Activated naive CD8-positive, alpha-beta T cell treated with anti-CD3 and anti-CD28 coated beads, Interleukin-2, amount 50 U/mL, for 24 hours (primary cell): ENCODE results near the gene RTP3.
A peak's percentile ranks its signal among the peaks of the same experiment; 100 is the strongest.

Experiments used
- ATAC-seq: fragments of 150-1000 bp; cut with Tn5 transposase; one replicate; pipeline ENCODE4 v1.10.0; 2021
- DNase-seq: peaks from one replicate; pipeline ENCODE4 v3.0.0; 2021
- H3K27ac Mint-ChIP-seq: one replicate; pipeline ENCODE4 v1.8.0; 2021; ENCODE audit warnings: mild to moderate bottlenecking, mixed read lengths
- H3K27me3 Mint-ChIP-seq: one replicate; pipeline ENCODE4 v1.8.0; 2021; ENCODE audit warnings: mixed read lengths
- H3K36me3 Mint-ChIP-seq: one replicate; pipeline ENCODE4 v1.8.0; 2021; ENCODE audit warnings: low read depth, mixed read lengths
- H3K4me1 Mint-ChIP-seq: one replicate; pipeline ENCODE4 v1.8.0; 2021; ENCODE audit warnings: mixed read lengths
- H3K4me3 Mint-ChIP-seq: one replicate; pipeline ENCODE4 v1.8.0; 2021; ENCODE audit warnings: mild to moderate bottlenecking, moderate library complexity, mixed read lengths
- H3K9me3 Mint-ChIP-seq: one replicate; pipeline ENCODE4 v1.8.0; 2021; ENCODE audit warnings: mixed read lengths

Gene RTP3

DNA sequence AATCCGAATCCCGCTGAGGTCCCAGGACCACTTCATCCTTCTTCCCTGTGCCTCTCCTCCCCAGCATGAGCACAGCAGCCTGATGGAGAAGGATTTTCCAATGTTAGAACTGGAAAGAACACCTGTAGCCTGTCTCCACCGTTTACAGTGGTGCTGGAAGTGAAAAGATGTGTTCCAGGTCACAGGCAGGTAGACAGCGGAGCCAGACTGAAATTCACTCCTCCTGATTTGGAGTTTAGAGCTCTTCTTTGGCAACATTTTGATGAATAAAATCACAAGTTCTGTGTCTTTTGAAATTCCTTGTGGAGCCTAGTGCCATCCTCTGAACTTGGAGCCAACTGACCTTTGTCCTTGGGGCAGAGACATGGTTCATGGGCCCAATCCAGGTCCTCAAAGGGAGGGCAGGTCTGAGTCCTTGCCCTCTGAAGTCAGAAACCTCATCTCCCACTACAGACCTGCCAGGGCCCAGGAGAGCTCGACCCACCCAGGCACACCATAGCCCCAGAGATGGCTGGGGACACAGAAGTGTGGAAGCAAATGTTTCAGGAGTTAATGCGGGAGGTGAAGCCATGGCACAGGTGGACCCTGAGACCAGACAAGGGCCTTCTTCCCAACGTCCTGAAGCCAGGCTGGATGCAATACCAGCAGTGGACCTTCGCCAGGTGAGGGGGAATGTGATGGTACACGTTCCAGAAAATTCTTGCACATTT is at the start of gene RTP3:
Gene RTP3, plus strand, starts transcription at position 421 of the 710 bp plus-strand sequence. Its CDS starts 87 bp downstream, at position 508.
- Mint-ChIP-seq H3K27ac (no peak within 1 kb of the TSS), H3K27me3 (no peaks in the 10 kb centered on the region), H3K9me3 (no peaks in the 10 kb centered on the region), H3K4me1 (peaks cover 10% of the 10 kb centered on the region), H3K36me3 (no peaks in the 10 kb centered on the region), H3K4me3 (no peak within 1 kb of the TSS)
- no peak for ATAC-seq
- no peak for DNase-seq

DNA sequence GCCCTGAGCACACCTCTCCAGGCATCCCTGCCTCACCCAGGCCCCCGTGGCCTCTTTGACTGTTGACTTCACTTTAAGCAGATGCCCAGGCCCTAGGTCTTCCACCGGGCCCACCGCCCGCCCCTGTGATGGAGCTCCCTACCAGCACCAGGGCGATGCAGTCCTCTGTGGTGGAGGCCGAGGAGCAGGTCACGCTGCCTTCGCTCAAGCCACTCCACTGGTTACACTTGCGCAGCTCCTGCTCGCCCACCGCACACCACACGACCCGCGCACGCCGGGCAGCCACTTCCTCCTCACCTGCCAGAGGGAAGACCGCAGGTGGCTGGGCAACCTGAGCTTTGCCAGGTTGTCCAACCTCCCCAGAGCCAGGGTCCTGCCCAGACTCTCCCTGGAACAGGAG is 49.1 kb upstream of the RTP3 start:
- no peak for DNase-seq
- peaks cover 3% of the 10 kb centered on the region for H3K27me3 Mint-ChIP-seq
- no peaks in the 10 kb centered on the region for H3K36me3 Mint-ChIP-seq
- H3K27ac Mint-ChIP-seq = no peak overlapping the region
- no peaks in the 10 kb centered on the region for H3K4me1 Mint-ChIP-seq
- no peak overlapping the region for H3K4me3 Mint-ChIP-seq
- H3K9me3 Mint-ChIP-seq = no peaks in the 10 kb centered on the region
- ATAC-seq = no peak

DNA sequence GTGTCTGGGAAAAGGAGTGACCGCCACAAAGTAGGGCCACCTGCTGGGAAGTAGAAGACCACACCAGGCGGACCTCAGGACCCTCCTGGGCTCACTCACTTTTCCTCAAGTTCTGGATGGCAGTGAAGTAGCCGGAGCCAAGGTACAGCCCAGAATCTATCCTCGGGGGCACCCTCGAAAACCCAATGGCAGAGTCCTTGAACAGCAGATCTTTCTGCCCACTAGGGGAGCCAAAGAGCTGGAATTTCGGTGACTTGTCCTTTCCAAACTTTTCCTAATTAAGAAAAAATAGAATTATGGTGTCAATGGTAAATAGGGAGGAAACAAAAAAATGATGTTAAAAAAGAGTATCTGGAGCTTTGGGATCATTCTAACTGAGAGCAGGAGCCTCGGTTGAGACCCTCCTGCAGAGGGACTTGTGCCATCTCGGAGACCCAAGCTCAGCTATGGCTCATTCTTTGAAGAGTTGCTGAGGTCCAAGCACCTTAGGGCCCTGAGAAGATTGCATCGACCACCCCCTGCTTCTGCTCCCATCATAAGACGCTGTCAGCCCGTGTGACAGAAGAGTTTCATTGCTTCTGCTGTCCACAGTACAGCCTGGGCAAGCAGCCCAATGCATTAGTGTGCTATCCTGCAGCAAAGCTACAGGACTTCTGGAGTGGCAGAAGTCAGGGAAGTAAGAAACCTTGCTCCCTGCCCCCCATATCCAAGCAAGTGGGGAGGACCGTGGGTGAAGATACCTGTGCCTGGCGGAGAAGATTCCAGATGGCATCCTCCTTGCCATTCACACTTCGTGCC is 47.8 kb upstream of the RTP3 start:
- H3K27ac Mint-ChIP-seq = no peak overlapping the region
- H3K9me3 Mint-ChIP-seq = no peaks in the 10 kb centered on the region
- DNase-seq (peak; percentile 17), ATAC-seq (no peak)
- no peaks in the 10 kb centered on the region for H3K4me1 Mint-ChIP-seq
- H3K27me3 Mint-ChIP-seq = peaks cover 3% of the 10 kb centered on the region
- no peak overlapping the region for H3K4me3 Mint-ChIP-seq
- no peaks in the 10 kb centered on the region for H3K36me3 Mint-ChIP-seq

- Mint-ChIP-seq H3K36me3 (no peaks in the 10 kb centered on the region), H3K27me3 (peaks cover 3% of the 10 kb centered on the region), H3K9me3 (no peaks in the 10 kb centered on the region), H3K4me1 (no peaks in the 10 kb centered on the region), H3K4me3 (no peak overlapping the region), H3K27ac (no peak overlapping the region)
- DNase-seq (no peak), ATAC-seq (no peak)
Measured at GRCh38 chr3:46453526-46454208, 44.1 kb upstream of the RTP3 start.

GRCh38 chr3:46454209-46454595 is 43.6 kb upstream of the RTP3 start:
- Mint-ChIP-seq H3K27ac (no peak overlapping the region), H3K4me1 (no peaks in the 10 kb centered on the region), H3K9me3 (no peaks in the 10 kb centered on the region), H3K27me3 (peaks cover 3% of the 10 kb centered on the region), H3K36me3 (no peaks in the 10 kb centered on the region), H3K4me3 (no peak overlapping the region)
- no peak for ATAC-seq
- no peak for DNase-seq

GRCh38 chr3:46454606-46455005 is 43.2 kb upstream of the RTP3 start:
- H3K36me3 Mint-ChIP-seq = no peaks in the 10 kb centered on the region
- no peak overlapping the region for H3K4me3 Mint-ChIP-seq
- H3K9me3 Mint-ChIP-seq = no peaks in the 10 kb centered on the region
- peaks cover 3% of the 10 kb centered on the region for H3K27me3 Mint-ChIP-seq
- H3K27ac Mint-ChIP-seq = no peak overlapping the region
- ATAC-seq (no peak), DNase-seq (no peak)
- no peaks in the 10 kb centered on the region for H3K4me1 Mint-ChIP-seq

DNA sequence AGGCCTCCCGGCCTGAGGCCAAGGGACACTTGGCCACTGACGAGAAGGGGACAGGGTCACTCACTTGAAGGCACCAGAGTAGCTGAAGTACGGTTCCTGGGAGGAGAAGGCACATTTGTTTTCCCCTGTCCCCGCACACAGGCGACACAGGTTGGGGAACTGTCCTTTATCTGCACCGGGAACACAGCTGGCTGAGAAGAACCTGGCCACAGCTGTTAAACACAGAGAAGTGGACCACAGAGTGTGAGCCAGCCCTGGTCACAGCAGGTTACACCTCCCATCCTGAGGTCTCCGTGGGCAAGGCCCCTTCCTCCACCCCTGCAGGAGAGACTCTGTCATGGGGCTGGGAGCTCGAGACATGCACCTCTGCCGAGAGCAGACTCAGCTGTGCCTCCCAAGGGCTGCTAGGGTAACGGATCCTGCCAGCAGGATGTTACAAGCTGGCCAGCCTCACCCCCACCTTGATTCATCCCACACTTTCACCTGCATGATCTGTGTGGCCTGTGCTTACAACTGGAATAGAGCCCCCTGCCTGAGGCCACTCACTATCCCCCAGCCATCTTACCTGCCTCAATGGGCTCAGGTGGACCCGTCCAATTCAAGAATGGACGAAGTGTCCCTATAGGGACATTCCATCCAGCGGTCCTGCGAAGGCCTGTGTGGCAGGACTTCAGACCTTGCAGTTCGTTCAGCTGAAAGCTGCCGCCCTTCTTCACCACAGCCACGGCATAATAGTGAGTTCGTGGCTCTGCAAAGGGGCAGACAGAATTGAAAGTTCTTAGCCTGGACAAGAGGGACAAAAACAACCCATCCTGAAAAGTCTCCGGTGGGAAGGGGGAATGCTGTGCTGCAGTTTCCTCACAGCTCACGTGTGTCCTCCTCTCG is 42.3 kb upstream of the RTP3 start:
- Mint-ChIP-seq H3K4me3 (no peak overlapping the region), H3K4me1 (no peaks in the 10 kb centered on the region), H3K36me3 (no peaks in the 10 kb centered on the region), H3K27ac (no peak overlapping the region), H3K9me3 (no peaks in the 10 kb centered on the region), H3K27me3 (peaks cover 3% of the 10 kb centered on the region)
- no peak for DNase-seq
- no peak for ATAC-seq

- Mint-ChIP-seq H3K36me3 (no peaks in the 10 kb centered on the region), H3K4me1 (no peaks in the 10 kb centered on the region), H3K9me3 (no peaks in the 10 kb centered on the region), H3K27me3 (peaks cover 8% of the 10 kb centered on the region), H3K4me3 (no peak overlapping the region), H3K27ac (no peak overlapping the region)
- DNase-seq (no peak), ATAC-seq (no peak)
Measured at GRCh38 chr3:46456118-46456517, 41.7 kb upstream of the RTP3 start.

DNA sequence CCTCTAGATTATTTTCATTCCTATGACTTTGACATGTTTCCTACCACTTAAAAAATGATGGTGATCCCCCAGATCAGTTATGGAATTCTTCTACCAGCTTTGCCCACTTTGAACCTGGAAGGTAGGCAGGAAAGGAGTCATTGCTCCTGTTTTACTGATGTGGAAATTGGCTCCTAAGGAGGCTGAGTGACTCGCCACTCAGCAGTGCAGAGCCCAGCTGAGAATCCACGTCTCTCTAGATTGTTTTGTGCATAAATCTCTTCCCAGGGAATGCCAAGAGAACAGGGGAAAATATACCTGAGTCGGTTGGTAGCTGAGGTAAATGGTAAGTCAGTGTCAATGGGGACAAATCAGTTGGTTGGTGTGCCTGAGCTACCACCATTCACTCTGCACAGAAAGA is 37.7 kb upstream of the RTP3 start:
- no peak for ATAC-seq
- Mint-ChIP-seq H3K4me1 (no peaks in the 10 kb centered on the region), H3K9me3 (peaks cover 4% of the 10 kb centered on the region), H3K27me3 (peaks cover 32% of the 10 kb centered on the region), H3K4me3 (no peak overlapping the region), H3K27ac (no peak overlapping the region), H3K36me3 (no peaks in the 10 kb centered on the region)
- no peak for DNase-seq

- DNase-seq (no peak), ATAC-seq (no peak)
- Mint-ChIP-seq H3K4me3 (no peak overlapping the region), H3K9me3 (peaks cover 4% of the 10 kb centered on the region), H3K4me1 (no peaks in the 10 kb centered on the region), H3K27ac (no peak overlapping the region), H3K27me3 (peaks cover 46% of the 10 kb centered on the region), H3K36me3 (no peaks in the 10 kb centered on the region)
Measured at GRCh38 chr3:46462111-46462510, 35.7 kb upstream of the RTP3 start.

DNA sequence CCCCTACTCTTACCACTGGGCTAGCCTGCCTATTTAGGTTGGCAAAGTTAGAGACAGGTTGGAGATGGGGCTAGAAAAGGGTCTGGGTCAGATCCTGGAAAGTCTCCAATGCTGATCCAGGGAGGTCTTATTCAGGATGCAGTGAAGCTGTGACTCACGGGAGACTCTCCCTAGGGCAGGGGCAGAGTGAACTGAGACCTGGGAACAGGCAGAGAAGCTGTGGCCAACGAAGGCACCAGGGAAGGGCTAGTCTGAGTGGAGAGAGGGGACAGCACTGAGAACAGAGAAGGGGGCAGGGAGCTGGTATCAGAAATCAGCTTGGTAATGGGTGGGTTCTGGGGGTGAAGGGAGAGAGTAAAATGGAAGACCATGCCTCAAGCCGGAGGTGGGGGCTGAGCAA is 35.3 kb upstream of the RTP3 start:
- peaks cover 46% of the 10 kb centered on the region for H3K27me3 Mint-ChIP-seq
- no peak for DNase-seq
- H3K27ac Mint-ChIP-seq = no peak overlapping the region
- H3K9me3 Mint-ChIP-seq = peaks cover 4% of the 10 kb centered on the region
- H3K36me3 Mint-ChIP-seq = no peaks in the 10 kb centered on the region
- no peaks in the 10 kb centered on the region for H3K4me1 Mint-ChIP-seq
- no peak for ATAC-seq
- H3K4me3 Mint-ChIP-seq = no peak overlapping the region

DNA sequence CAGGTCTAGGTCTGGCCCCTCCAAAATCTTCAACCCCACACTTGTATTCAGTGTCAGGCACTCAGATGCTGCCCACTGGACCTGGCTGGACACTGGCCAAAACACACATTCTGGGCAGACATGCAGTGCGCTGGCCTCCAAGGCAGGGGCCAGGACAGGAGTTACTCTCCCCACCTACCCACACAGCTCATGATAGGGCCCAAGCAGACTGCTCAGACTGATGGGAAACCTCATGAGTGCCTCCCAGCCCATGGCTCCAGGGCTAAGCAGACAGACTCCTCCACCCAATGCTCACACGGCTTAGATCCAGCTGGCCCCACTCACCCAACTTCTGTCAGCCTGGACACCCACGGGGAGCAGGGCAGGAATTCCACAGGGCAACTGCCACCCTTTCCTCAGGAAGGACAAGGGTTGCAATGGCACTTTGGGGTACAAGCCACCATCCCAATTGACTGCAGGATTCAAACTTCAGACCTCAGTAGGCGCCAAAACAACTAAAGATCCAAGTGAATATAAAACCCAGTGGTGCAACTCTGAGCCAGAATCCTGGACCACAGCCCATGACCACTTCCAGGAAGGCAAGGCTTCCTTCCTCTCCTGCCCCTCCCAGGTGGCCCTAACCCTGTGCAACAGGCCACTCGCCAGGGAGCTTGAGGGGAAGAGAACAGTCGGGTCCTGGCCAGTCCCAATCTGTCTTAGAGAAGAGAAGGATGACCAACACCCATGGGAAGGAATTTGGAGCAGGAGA is 34.5 kb upstream of the RTP3 start:
- Mint-ChIP-seq H3K4me1 (no peaks in the 10 kb centered on the region), H3K4me3 (no peak overlapping the region), H3K36me3 (no peaks in the 10 kb centered on the region), H3K27ac (no peak overlapping the region), H3K27me3 (peaks cover 46% of the 10 kb centered on the region), H3K9me3 (peaks cover 4% of the 10 kb centered on the region)
- DNase-seq = no peak
- ATAC-seq = no peak

DNA sequence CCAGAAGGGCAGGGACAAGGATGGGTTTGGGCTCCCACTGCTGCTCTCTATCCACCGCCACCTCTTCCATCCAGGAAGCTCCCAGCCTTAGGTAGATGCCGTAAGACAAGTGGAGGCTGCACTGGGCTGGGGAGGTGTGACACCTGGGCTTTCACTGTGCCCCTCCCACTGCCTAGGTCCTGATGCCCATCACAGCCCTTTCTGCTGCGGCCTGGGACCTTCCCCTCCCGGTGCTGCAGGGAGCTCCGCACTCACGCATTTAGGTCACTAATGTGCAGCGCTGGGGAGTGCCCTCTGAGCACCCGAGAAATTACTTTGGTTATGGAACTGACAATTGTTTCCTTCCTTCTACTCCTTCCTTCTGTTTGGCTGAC is 33.9 kb upstream of the RTP3 start:
- H3K9me3 Mint-ChIP-seq = peaks cover 4% of the 10 kb centered on the region
- H3K27me3 Mint-ChIP-seq = peaks cover 46% of the 10 kb centered on the region
- H3K36me3 Mint-ChIP-seq = no peaks in the 10 kb centered on the region
- H3K4me3 Mint-ChIP-seq = no peak overlapping the region
- no peak overlapping the region for H3K27ac Mint-ChIP-seq
- ATAC-seq (no peak), DNase-seq (no peak)
- H3K4me1 Mint-ChIP-seq = no peaks in the 10 kb centered on the region
